ENCODE data around the gene ANKRD53.

DNA sequence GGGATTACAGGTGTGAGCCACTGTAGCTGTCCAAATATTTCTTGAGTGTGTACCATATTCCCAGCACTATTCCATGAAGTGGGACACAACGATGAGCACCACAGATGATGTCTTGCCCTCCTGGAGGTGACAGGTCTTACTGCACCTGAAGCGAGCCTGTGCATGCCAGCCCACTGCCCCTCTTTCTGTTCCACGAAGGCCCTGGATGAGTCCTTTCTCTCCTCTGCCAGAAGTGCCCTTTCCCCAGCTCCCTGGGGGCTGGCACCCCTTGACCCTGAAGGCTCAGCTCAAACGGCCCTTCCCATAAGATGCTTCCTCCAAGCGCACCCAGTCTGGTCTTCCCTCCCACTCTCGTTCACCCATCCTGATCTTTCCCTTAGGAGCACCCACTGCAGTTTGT, 37.2 kb upstream of the ANKRD53 start:
- TF ChIP-seq BHLHE40 (IDR thresholded peaks at IDR 0.05; ENCODE audit: borderline replicate concordance) (no peak), FOXM1 (IDR thresholded peaks at IDR 0.05; ENCODE audit: borderline replicate concordance) (no peak), ELF4 (IDR thresholded peaks at IDR 0.05) (no peak), SUZ12 (IDR thresholded peaks at IDR 0.05) (no peak)
